Measurements from ENCODE around the gene CARF.

The CARF gene

DNA sequence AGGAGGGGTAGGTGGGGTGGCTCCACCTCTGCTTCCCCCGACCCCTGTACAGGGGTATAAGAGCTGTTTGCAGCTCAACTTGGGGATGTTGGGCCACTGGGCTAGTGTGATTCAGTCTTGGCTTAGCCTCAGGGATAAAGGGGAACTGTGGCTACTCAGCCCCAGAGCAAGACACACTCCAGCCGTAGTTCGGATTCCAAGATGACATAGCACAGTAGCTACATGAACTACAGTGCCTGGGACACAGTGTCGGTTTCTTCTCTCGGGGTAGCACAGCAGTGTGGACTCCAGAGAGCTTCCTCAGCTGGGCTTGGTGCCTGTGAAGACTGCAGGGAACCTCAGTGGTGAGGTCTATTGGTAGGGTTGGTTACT lies 21.1 kb downstream of the CARF start:
- no peak for TF ChIP-seq CTCF (IDR thresholded peaks at IDR 0.05)

- no peak for TF ChIP-seq CTCF (IDR thresholded peaks at IDR 0.05)
These were observed 21.9 kb downstream of the CARF start for GRCh38 chr2:202933958-202934357.

GRCh38 chr2:202934456-202934855 lies 22.4 kb downstream of the CARF start:
- TF ChIP-seq CTCF (IDR thresholded peaks at IDR 0.05) = no peak

GRCh38 chr2:202938960-202939359 lies 26.9 kb downstream of the CARF start:
- no peak for TF ChIP-seq CTCF (IDR thresholded peaks at IDR 0.05)

DNA sequence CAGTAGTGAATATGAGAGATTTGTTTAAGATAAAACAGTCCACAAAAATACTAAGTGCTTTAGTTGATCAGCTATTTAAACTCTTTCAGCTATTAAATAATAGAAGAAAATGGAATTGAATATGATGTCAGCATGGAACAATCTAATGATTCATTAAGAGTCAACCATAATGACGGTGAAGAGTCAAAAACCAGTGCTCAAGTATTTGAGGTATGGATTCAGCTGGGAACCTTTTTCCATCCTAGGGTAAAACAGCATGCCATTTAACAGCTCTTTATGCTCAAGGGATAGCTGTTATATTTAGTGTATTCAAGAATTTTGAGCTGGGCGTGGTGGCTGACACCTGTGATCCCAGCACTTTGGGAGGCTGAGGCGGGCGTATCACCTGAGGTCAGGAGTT lies 29.7 kb downstream of the CARF start:
- no peak for TF ChIP-seq CTCF (IDR thresholded peaks at IDR 0.05)

DNA sequence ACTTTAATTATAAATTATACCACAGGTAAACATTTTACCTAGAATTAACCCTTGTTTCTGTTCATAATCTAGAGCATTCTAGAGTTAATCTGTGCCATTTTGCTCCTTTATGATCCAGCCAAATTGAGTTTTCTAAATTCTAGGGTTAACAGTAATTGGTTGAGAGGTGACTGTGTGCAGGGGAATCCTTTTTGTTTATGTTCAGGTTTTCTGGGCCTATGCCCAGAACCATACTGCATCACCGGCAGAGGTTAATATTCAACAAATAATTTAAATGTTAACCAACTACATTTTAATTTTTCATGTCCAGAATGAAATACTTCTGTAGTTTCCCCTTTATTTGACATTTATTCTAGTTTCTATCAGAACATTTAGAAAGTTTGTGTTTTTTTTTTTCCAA lies 32.3 kb downstream of the CARF start:
- TF ChIP-seq CTCF (IDR thresholded peaks at IDR 0.05) = no peak

- no peak for TF ChIP-seq CTCF (IDR thresholded peaks at IDR 0.05)
These were observed 32.7 kb downstream of the CARF start for GRCh38 chr2:202944816-202945215.

DNA sequence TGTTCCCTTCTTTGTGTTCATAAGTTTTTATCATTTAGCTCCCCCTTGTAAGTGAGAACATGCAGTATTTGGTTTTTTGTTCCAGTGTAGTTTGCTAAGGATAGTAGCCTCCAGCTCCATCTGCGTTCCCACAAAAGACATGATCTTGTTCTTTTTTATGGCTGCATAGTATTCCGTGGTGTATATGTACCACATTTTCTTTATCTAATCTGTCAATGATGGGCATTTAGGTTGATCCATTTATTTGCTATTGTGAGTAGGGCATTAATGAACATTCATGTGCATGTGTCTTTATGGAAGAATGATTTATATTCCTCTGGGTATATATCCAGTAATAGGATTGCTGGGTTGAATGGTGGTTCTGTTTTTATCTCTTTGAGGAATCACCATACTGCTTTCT lies 33.4 kb downstream of the CARF start:
- no peak for TF ChIP-seq CTCF (IDR thresholded peaks at IDR 0.05)
